ENCODE data around the gene HOXC9.

HOXC9 gene

GRCh38 chr12:53976823-53977595 is 23.0 kb upstream of the HOXC9 start:
- no peak overlapping the region for H3K4me3 ChIP-seq (ENCODE audit: low read depth, low read length)
- peaks cover 91% of the 10 kb centered on the region for H3K27me3 ChIP-seq (replicated peaks)
- DNase-seq: no peak
- H3K27ac ChIP-seq: no peak overlapping the region
- TF ChIP-seq, protein P1, sequence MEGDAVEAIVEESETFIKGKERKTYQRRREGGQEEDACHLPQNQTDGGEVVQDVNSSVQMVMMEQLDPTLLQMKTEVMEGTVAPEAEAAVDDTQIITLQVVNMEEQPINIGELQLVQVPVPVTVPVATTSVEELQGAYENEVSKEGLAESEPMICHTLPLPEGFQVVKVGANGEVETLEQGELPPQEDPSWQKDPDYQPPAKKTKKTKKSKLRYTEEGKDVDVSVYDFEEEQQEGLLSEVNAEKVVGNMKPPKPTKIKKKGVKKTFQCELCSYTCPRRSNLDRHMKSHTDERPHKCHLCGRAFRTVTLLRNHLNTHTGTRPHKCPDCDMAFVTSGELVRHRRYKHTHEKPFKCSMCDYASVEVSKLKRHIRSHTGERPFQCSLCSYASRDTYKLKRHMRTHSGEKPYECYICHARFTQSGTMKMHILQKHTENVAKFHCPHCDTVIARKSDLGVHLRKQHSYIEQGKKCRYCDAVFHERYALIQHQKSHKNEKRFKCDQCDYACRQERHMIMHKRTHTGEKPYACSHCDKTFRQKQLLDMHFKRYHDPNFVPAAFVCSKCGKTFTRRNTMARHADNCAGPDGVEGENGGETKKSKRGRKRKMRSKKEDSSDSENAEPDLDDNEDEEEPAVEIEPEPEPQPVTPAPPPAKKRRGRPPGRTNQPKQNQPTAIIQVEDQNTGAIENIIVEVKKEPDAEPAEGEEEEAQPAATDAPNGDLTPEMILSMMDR (IDR thresholded peaks at IDR 0.05; ENCODE audit: low read depth, low read length, missing control alignments): no peak
- in situ Hi-C loops (cut with HindIII; ENCODE audit: low pct_ligation_motif_present, low sequenced_read_pairs): no loop called here
- H3K36me3 ChIP-seq (replicated peaks): no peaks in the 10 kb centered on the region

DNA sequence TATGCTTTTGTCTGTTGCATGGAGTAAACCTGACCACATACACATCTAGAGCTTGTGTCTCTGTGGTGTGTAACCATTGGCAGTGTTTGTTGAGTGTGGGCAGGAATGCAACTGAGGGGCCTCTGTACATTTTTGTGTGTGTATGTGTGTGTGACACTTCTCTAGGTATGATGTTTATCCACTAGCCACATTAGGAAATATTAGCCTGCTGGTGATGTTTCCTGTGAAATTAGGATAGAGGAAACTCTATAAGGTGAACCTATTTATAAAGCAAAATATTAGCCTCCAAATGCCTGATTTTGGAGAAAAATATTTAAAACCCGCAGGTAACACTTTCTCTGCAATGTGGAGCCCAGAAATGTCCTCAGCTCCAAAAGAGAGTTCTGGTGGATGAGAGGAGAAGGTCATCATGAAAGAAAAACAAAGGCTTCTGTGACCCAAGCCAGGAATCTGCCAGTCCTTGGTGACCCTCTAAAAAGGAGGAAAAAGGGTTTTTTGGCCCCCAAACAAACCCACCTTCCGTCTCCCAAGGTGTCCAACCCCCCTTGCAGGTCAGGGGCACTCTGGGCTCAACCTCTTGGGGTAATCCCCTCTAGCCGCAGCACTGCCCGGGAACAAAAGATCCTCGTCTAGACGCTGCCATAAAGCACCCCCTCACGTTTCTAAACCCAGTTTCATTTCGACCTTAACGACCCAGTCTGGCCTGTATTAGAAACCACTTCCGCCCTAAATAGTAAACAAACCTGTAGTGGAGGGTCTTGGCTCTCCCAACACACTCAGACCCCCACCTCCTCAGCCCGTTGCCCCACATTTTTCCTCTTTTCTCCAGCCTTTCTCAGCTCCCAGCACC is 22.1 kb upstream of the HOXC9 start:
- TF ChIP-seq, protein P1 (IDR thresholded peaks at IDR 0.05; ENCODE audit: low read depth, low read length, missing control alignments): no peak
- H3K4me3 ChIP-seq (ENCODE audit: low read depth, low read length): no peak overlapping the region
- no peaks in the 10 kb centered on the region for H3K36me3 ChIP-seq (replicated peaks)
- in situ Hi-C loops (cut with HindIII; ENCODE audit: low pct_ligation_motif_present, low sequenced_read_pairs): no loop called here
- no peak for DNase-seq
- peaks cover 91% of the 10 kb centered on the region for H3K27me3 ChIP-seq (replicated peaks)
- H3K27ac ChIP-seq: no peak overlapping the region

GRCh38 chr12:53978477-53979356 is 21.2 kb upstream of the HOXC9 start:
- no peak for DNase-seq
- no peaks in the 10 kb centered on the region for H3K36me3 ChIP-seq (replicated peaks)
- H3K27ac ChIP-seq: no peak overlapping the region
- H3K4me3 ChIP-seq (ENCODE audit: low read depth, low read length): no peak overlapping the region
- in situ Hi-C loops (cut with HindIII; ENCODE audit: low pct_ligation_motif_present, low sequenced_read_pairs): no loop called here
- TF ChIP-seq, protein P1 (IDR thresholded peaks at IDR 0.05; ENCODE audit: low read depth, low read length, missing control alignments): no peak
- H3K27me3 ChIP-seq (replicated peaks): peaks cover 91% of the 10 kb centered on the region

GRCh38 chr12:53980104-53980801 is 19.7 kb upstream of the HOXC9 start:
- no peak for DNase-seq
- no peaks in the 10 kb centered on the region for H3K36me3 ChIP-seq (replicated peaks)
- in situ Hi-C loops (cut with HindIII; ENCODE audit: low pct_ligation_motif_present, low sequenced_read_pairs): no loop called here
- no peak overlapping the region for H3K4me3 ChIP-seq (ENCODE audit: low read depth, low read length)
- peaks cover 87% of the 10 kb centered on the region for H3K27me3 ChIP-seq (replicated peaks)
- TF ChIP-seq, protein P1 (IDR thresholded peaks at IDR 0.05; ENCODE audit: low read depth, low read length, missing control alignments): no peak
- no peak overlapping the region for H3K27ac ChIP-seq

- H3K36me3 ChIP-seq (replicated peaks): no peaks in the 10 kb centered on the region
- no peak overlapping the region for H3K27ac ChIP-seq
- H3K27me3 ChIP-seq (replicated peaks): peaks cover 89% of the 10 kb centered on the region
- in situ Hi-C loops (cut with HindIII; ENCODE audit: low pct_ligation_motif_present, low sequenced_read_pairs): no loop called here
- TF ChIP-seq, protein P1 (IDR thresholded peaks at IDR 0.05; ENCODE audit: low read depth, low read length, missing control alignments): no peak
- no peak overlapping the region for H3K4me3 ChIP-seq (ENCODE audit: low read depth, low read length)
- no peak for DNase-seq
Measured at GRCh38 chr12:53980802-53981496, 19.0 kb upstream of the HOXC9 start.

All from brain microvascular endothelial cell (primary cell).